Dermis blood vessel endothelial cell (primary cell): ENCODE results near the gene GTF2F2. TPM values are rescaled to one million over a fixed set of nuclear protein-coding genes. Genes with fewer than 3 reads are reported as not detected.
"Not testable (repeated sequence)": the region's sequence is repeated elsewhere in the genome, so short reads cannot be mapped to it uniquely, and the experiment has no call there.

ENCODE experiments used
- DNase-seq: peaks from one replicate; pipeline ENCODE4 v3.0.0; 2010
- total RNA-seq: library from RNA; depleted of rRNA; stranded (reverse); fragments of >200 nt; gene quantifications from 2 replicates; pipeline ENCODE4 v1.2.3, GENCODE V29; 2014

Gene GTF2F2
- total RNA-seq, 1 donor from 2014 or later = 24.0 TPM

GRCh38 chr13:45219123-45219891 lies 99.0 kb downstream of the GTF2F2 start:
- peak; percentile 53 for DNase-seq

- DNase-seq = peak; percentile 78
These were observed 99.6 kb downstream of the GTF2F2 start for GRCh38 chr13:45219938-45220375.

GRCh38 chr13:45220403-45220802 lies 100.1 kb downstream of the GTF2F2 start:
- no peak for DNase-seq

- no peak for DNase-seq
These were observed 102.2 kb downstream of the GTF2F2 start for GRCh38 chr13:45222516-45222915.

- no peak for DNase-seq
These were observed 102.6 kb downstream of the GTF2F2 start for GRCh38 chr13:45222919-45223318.

- DNase-seq = no peak
These were observed 103.9 kb downstream of the GTF2F2 start for GRCh38 chr13:45224176-45224575.

GRCh38 chr13:45225370-45225769 lies 105.1 kb downstream of the GTF2F2 start:
- DNase-seq = no peak

GRCh38 chr13:45226024-45226423 lies 105.7 kb downstream of the GTF2F2 start:
- no peak for DNase-seq

- DNase-seq = no peak
These were observed 107.7 kb downstream of the GTF2F2 start for GRCh38 chr13:45228002-45228401.

GRCh38 chr13:45229172-45229571 lies 108.9 kb downstream of the GTF2F2 start:
- no peak for DNase-seq

- DNase-seq = no peak
These were observed 111.0 kb downstream of the GTF2F2 start for GRCh38 chr13:45231305-45231704.

- DNase-seq = peak; percentile 52
These were observed 111.4 kb downstream of the GTF2F2 start for GRCh38 chr13:45231722-45232121.

GRCh38 chr13:45232591-45232990 lies 112.3 kb downstream of the GTF2F2 start:
- no peak for DNase-seq

- DNase-seq = no peak
These were observed 118.9 kb downstream of the GTF2F2 start for GRCh38 chr13:45238945-45239795.

GRCh38 chr13:45240143-45240542 lies 119.8 kb downstream of the GTF2F2 start:
- DNase-seq = no peak

- peak; percentile 60 for DNase-seq
These were observed 121.8 kb downstream of the GTF2F2 start for GRCh38 chr13:45242070-45242469.

GRCh38 chr13:45242524-45242923 lies 122.2 kb downstream of the GTF2F2 start:
- no peak for DNase-seq

- DNase-seq = no peak
These were observed 122.8 kb downstream of the GTF2F2 start for GRCh38 chr13:45243077-45243476.

GRCh38 chr13:45244736-45245135 lies 124.4 kb downstream of the GTF2F2 start:
- DNase-seq = not testable (repeated sequence)

- no peak for DNase-seq
These were observed 129.4 kb downstream of the GTF2F2 start for GRCh38 chr13:45249662-45250061.

- DNase-seq = no peak
These were observed 134.1 kb downstream of the GTF2F2 start for GRCh38 chr13:45254396-45254795.

GRCh38 chr13:45255247-45255987 lies 135.1 kb downstream of the GTF2F2 start:
- no peak for DNase-seq

- no peak for DNase-seq
These were observed 135.9 kb downstream of the GTF2F2 start for GRCh38 chr13:45256254-45256653.
